ENCODE measurements around the gene TRAPPC12.

DNA sequence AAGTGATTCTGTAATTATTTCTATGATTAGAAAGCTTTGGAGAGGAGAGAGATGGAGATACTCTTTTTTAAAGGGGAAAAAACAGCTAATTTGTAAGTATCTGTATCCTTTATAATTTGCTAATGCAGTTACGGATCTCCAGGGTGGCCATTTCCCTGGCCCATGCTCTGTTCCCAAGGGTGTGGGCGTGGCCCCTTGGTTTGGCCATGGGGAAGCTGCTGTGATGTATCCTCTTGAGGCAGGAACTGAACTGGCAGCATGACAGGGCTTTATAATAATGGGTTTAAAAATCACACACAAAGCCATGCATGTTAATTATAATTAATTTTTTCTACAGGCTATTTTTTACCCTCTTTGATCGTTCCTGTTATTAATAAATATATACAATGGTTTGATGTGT is 27.0 kb downstream of the TRAPPC12 start:
- TF ChIP-seq, protein P1, sequence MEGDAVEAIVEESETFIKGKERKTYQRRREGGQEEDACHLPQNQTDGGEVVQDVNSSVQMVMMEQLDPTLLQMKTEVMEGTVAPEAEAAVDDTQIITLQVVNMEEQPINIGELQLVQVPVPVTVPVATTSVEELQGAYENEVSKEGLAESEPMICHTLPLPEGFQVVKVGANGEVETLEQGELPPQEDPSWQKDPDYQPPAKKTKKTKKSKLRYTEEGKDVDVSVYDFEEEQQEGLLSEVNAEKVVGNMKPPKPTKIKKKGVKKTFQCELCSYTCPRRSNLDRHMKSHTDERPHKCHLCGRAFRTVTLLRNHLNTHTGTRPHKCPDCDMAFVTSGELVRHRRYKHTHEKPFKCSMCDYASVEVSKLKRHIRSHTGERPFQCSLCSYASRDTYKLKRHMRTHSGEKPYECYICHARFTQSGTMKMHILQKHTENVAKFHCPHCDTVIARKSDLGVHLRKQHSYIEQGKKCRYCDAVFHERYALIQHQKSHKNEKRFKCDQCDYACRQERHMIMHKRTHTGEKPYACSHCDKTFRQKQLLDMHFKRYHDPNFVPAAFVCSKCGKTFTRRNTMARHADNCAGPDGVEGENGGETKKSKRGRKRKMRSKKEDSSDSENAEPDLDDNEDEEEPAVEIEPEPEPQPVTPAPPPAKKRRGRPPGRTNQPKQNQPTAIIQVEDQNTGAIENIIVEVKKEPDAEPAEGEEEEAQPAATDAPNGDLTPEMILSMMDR (IDR thresholded peaks at IDR 0.05; ENCODE audit: borderline replicate concordance, extremely low read depth, low read length, poor library complexity, severe bottlenecking): no peak
- no peak for TF ChIP-seq EZH2 (IDR thresholded peaks at IDR 0.05; ENCODE audit: borderline replicate concordance, low read depth, low read length, severe bottlenecking)

All from DND-41 (cell line).